ENCODE measurements around the gene TNK2. TPM values are rescaled to one million over a fixed set of nuclear protein-coding genes. Genes with fewer than 3 reads are reported as not detected.

The TNK2 gene
- total RNA-seq, 1 experiment from 2014 or later, result 72.3 TPM

GRCh38 chr3:195911946-195912270 is 3.6 kb upstream of the TNK2 start:
- no peaks in the 10 kb centered on the region for H3K27me3 ChIP-seq (ENCODE audit: control insufficient read depth, insufficient read depth, low read length)
- H3K4me3 ChIP-seq (ENCODE audit: low read depth in 2 of 2, low read length in 2 of 2), result no peak overlapping the region
- POLR2A ChIA-PET, result no interaction called here
- intact Hi-C loops (cut with micrococcal nuclease; ENCODE audit: unreplicated experiment) (no loop called here), in situ Hi-C loops (cut with HindIII; ENCODE audit: low pct_unique_long_range_greater_than_20kb, low sequenced_read_pairs) (no loop called here)
- DNase-seq (ENCODE audit: low read depth, low spot score) (no peak), ATAC-seq (no peak)
- H3K36me3 ChIP-seq (ENCODE audit: control insufficient read depth, insufficient read depth, low read length), result no peaks in the 10 kb centered on the region
- no peaks in the 10 kb centered on the region for H3K9me3 ChIP-seq (ENCODE audit: control insufficient read depth, insufficient read depth, low read depth, low read length)
- CTCF ChIA-PET, result interaction anchor here (0.8 to 1.3 kb wide), 2 partner anchors 18 to 303 kb away, joined by 4 to 6 read pairs; no protein-coding TSS in a partner anchor
- peaks cover 37% of the 10 kb centered on the region for H3K4me1 ChIP-seq (ENCODE audit: control insufficient read depth, insufficient read depth, low read length)
- no TSS peak for BruUV-seq (replicated peaks)
- 0 out of 2 replicates have a peak overlapping the region, but pooled peaks have one; percentile 14 for H3K27ac ChIP-seq (ENCODE audit: low read length)
- TF ChIP-seq SIN3A (IDR thresholded peaks at IDR 0.05; ENCODE audit: borderline replicate concordance, insufficient read depth, low read depth, low read length), result no peak
- no peak for TF ChIP-seq CTCF (IDR thresholded peaks at IDR 0.05)
- no peak for TF ChIP-seq REST (IDR thresholded peaks at IDR 0.05; ENCODE audit: insufficient read depth in 1 of 2, low read depth in 2 of 2, low read length in 1 of 2)
- no peak for TF ChIP-seq TCF7L2 (IDR thresholded peaks at IDR 0.05; ENCODE audit: low read depth, low read length)
- TF ChIP-seq POLR2AphosphoS5 (IDR thresholded peaks at IDR 0.05; ENCODE audit: low read depth, low read length), result no peak

- ChIA-PET CTCF (interaction anchor here (0.8 to 1.3 kb wide), 2 partner anchors 17 to 304 kb away, joined by 4 to 6 read pairs; no protein-coding TSS in a partner anchor), POLR2A (interaction anchor here (0.7 kb wide), 1 partner anchor 698 kb away, joined by 6 read pairs; no protein-coding TSS in a partner anchor)
- in situ Hi-C loops (cut with HindIII; ENCODE audit: low pct_unique_long_range_greater_than_20kb, low sequenced_read_pairs), result no loop called here
- intact Hi-C loops (cut with micrococcal nuclease; ENCODE audit: unreplicated experiment), result no loop called here
- H3K9me3 ChIP-seq (ENCODE audit: control insufficient read depth, insufficient read depth, low read depth, low read length), result no peaks in the 10 kb centered on the region
- H3K36me3 ChIP-seq (ENCODE audit: control insufficient read depth, insufficient read depth, low read length), result no peaks in the 10 kb centered on the region
- ATAC-seq, result no peak
- DNase-seq (ENCODE audit: low read depth, low spot score), result no peak
- TF ChIP-seq SIN3A (IDR thresholded peaks at IDR 0.05; ENCODE audit: borderline replicate concordance, insufficient read depth, low read depth, low read length), result no peak
- no peak for TF ChIP-seq POLR2AphosphoS5 (IDR thresholded peaks at IDR 0.05; ENCODE audit: low read depth, low read length)
- TF ChIP-seq CTCF (IDR thresholded peaks at IDR 0.05), result no peak
- no peak for TF ChIP-seq TCF7L2 (IDR thresholded peaks at IDR 0.05; ENCODE audit: low read depth, low read length)
- TF ChIP-seq REST (IDR thresholded peaks at IDR 0.05; ENCODE audit: insufficient read depth in 1 of 2, low read depth in 2 of 2, low read length in 1 of 2), result no peak
- H3K4me3 ChIP-seq (ENCODE audit: low read depth in 2 of 2, low read length in 2 of 2), result no peak overlapping the region
- H3K27me3 ChIP-seq (ENCODE audit: control insufficient read depth, insufficient read depth, low read length), result no peaks in the 10 kb centered on the region
- H3K27ac ChIP-seq (ENCODE audit: low read length), result 0 out of 2 replicates have a peak overlapping the region, but pooled peaks have one; percentile 14
- BruUV-seq (replicated peaks), result no TSS peak
- H3K4me1 ChIP-seq (ENCODE audit: control insufficient read depth, insufficient read depth, low read length), result peaks cover 42% of the 10 kb centered on the region
Observed at GRCh38 chr3:195911041-195911945, 2.9 kb upstream of the TNK2 start.

All from Panc1 (cell line).